GM12874 (cell line): ENCODE results near the gene ASB16.

Experiments used
- TF ChIP-seq, protein P1 (sequence below): IDR thresholded peaks from 2 replicates; pipeline ENCODE4 v1.5.1; 2011; ENCODE audit warnings: low read depth, mild to moderate bottlenecking, control low read depth, low read length, moderate library complexity; ENCODE audit not compliant: insufficient read depth

The ASB16 gene

DNA sequence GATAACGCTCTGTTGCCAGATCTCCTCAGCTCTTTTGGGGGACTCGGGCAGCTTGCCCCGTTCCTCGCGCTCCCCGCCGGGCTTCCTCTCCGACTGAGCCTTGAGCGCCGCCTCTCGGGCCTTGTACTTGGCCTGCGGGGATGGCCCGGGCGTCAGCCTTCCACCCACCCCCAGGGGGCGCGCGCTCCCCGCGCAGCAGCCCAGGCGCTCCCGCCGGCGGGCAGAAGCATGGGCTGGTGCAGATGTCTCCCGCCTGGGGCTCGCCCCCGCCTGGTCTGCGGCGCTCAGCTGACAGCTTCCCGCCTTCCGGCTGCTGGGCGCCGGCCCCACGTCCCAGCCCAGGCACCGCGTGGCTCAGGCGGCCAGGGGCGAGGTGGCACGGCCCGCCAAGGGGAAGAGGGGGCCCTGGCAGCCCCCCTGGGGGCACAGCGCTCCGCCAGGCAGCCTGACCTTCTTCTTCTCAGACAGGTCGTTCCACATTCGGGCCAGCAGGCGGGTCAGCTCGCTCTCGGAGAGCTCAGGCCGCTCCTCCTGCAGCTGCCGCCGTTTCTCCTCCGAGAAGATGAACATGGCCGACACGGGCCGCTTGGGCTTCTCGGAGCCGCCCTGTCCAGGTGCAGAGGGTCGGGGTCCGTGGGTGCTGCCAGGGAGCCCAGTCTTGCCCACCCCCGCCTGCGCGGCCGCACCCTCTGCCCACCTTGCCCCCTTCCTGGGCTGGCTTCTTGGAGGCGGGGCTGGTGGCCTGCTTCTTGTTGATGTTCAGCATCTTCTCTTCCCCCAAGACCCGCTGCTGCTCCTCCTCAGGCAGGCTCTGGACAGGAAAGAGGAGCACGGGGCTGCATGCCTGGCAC, 40.1 kb downstream of the ASB16 start:
- TF ChIP-seq, protein P1, sequence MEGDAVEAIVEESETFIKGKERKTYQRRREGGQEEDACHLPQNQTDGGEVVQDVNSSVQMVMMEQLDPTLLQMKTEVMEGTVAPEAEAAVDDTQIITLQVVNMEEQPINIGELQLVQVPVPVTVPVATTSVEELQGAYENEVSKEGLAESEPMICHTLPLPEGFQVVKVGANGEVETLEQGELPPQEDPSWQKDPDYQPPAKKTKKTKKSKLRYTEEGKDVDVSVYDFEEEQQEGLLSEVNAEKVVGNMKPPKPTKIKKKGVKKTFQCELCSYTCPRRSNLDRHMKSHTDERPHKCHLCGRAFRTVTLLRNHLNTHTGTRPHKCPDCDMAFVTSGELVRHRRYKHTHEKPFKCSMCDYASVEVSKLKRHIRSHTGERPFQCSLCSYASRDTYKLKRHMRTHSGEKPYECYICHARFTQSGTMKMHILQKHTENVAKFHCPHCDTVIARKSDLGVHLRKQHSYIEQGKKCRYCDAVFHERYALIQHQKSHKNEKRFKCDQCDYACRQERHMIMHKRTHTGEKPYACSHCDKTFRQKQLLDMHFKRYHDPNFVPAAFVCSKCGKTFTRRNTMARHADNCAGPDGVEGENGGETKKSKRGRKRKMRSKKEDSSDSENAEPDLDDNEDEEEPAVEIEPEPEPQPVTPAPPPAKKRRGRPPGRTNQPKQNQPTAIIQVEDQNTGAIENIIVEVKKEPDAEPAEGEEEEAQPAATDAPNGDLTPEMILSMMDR, result peak; percentile 100

- TF ChIP-seq, protein P1, result no peak
Measured at GRCh38 chr17:44211281-44212265, 41.1 kb downstream of the ASB16 start.

DNA sequence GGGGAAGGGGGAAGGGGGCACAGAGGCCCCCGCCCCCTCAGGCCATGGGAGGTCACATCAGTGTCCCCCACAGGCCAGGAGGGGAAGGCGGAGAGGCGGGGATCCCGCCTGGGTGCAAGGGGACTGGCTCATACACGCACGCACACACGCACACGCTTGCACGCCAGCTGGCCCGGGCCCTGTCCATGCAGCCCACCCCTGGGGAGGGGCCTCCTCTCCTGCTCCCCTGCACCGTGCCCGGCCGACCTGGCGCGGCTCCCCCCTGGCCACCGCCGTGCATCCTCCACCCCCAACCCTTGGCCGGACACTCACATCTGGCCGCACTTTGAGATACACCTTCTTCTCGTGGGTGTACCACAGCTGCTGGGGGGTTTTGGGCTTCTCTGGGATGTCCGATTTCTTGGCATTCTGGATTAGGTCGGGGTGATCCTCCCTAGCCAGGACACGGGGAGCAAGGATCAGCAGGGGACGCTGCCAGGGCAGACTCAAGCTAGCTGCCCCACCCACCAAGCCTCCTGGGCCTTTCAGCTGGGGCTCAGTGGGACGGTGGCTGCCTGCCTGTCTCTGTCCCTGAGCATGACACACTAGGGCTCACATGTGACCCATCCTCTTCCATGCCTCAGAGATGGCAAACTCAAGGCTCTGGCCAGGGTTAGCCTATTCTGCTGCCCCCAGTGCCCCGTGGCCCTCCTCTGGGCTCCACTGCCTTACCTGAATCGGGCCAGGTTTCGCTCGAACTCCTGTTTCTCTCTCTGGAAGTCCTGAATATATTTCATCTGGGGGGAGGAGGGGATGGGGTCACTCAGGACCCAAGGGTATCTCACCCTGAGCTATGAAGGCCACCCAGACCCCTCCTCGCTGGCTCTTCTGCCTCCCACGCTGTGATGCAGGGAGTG, 42.3 kb downstream of the ASB16 start:
- TF ChIP-seq, protein P1, result no peak

GRCh38 chr17:44213403-44214229, 43.1 kb downstream of the ASB16 start:
- TF ChIP-seq, protein P1, result no peak

DNA sequence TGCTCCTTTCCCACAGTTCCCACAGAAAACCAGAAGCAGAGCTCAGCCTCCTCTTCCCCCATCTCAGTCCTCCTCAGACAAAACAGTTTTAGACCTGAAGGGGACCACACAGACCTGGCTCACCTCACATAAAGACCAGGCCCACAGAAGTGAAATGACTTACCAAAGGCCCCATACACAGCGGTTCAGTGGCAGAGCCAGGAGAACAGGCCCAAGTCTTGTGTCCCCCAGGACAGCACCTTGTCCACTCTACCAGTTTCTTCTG, 43.7 kb downstream of the ASB16 start:
- TF ChIP-seq, protein P1, result no peak

GRCh38 chr17:44214896-44215295, 44.4 kb downstream of the ASB16 start:
- TF ChIP-seq, protein P1, result no peak
